Transverse colon (tissue), 4 donors: ENCODE results near the gene AHCTF1. TPM values are rescaled to one million over a fixed set of nuclear protein-coding genes. Genes with fewer than 3 reads are reported as not detected.

Experiments
- DNase-seq: peaks from one replicate; pipeline ENCODE4 v3.0.0-alpha.2; 2019
- H3K27ac ChIP-seq, 4 donors: fragments of 200-600 bp; sonication (generic); 2 replicates each; pipeline ENCODE4 v1.5.1; 2016 to 2018; ENCODE audit warnings: inconsistent platforms in 4 of 4
- H3K27me3 ChIP-seq: fragments of 200-600 bp; sonication (generic); 2 replicates; pipeline ENCODE4 v1.5.1; 2017; ENCODE audit warnings: inconsistent platforms
- H3K36me3 ChIP-seq, 4 donors: fragments of 200-600 bp; sonication (generic); 2 replicates each; pipeline ENCODE4 v1.5.1; 2017 to 2019; ENCODE audit warnings: inconsistent platforms in 4 of 4
- H3K4me1 ChIP-seq, 4 donors: fragments of 200-600 bp; sonication (generic); 2 replicates each; pipeline ENCODE4 v1.5.1; 2017 to 2020; ENCODE audit warnings: inconsistent platforms in 4 of 4
- H3K4me3 ChIP-seq, 4 donors: fragments of 200-600 bp; sonication (generic); 1 replicate in 1 of 4; 2 replicates in 3 of 4; pipeline versions ENCODE4 v1.5.1 to v1.6.1; 2017 to 2019; ENCODE audit warnings: inconsistent platforms in 4 of 4
- H3K9me3 ChIP-seq, 2 donors: fragments of 200-600 bp; sonication (generic); 2 replicates each; pipeline ENCODE4 v1.5.1; 2017 to 2019; ENCODE audit warnings: inconsistent platforms in 2 of 2
- EP300 ChIP-seq: sonication (generic); formaldehyde crosslinking; IDR thresholded peaks from one replicate; pipeline ENCODE4 v1.6.1; 2017; ENCODE audit warnings: antibody characterized with exemption, low read depth
- POLR2A ChIP-seq: fragments of 450-650 bp; IDR thresholded peaks from one replicate; pipeline ENCODE4 v1.6.1; 2016; ENCODE audit warnings: antibody characterized with exemption, mild to moderate bottlenecking, moderate library complexity
- POLR2AphosphoS5 ChIP-seq, 3 donors: sonication (generic); formaldehyde crosslinking; IDR thresholded peaks; one replicate each; pipeline ENCODE4 v1.6.1; 2016; ENCODE audit warnings: antibody characterized with exemption in 3 of 3
- WGBS, 2 donors: methylation state at CpG; one replicate each; pipeline ENCODE4 v1.1.5; 2018; ENCODE audit warnings: low coverage in 1 of 2; 5-methylcytosine and 5-hydroxymethylcytosine counted together
- in situ Hi-C, 4 donors: fragments of 200-750 bp; cut with MboI; loops; one replicate each; pipeline versions ENCODE4 v1.15.0 to v1.15.1; 2017; ENCODE audit warnings: low sequenced_read_pairs in 3 of 4, low pct_ligation_motif_present in 1 of 4, low pct_unique_long_range_greater_than_20kb in 1 of 4
- intact Hi-C: fragments of 100-400 bp; cut with DNase I; formaldehyde crosslinking; loops from one replicate; pipeline ENCODE4 v1.15.1; 2023; ENCODE audit warnings: low total_unique reads
- total RNA-seq, 4 donors: library from RNA; depleted of rRNA; stranded (reverse); fragments of >200 nt; gene quantifications; one replicate each; pipeline ENCODE4 v1.1.0, GENCODE V29; 2016
- TF ChIP-seq, protein P1 (sequence below), 5 experiments: fragments of 200-600 bp in 3 of 5; fragments of 450-650 bp in 2 of 5; sonication (generic) in 3 of 5; IDR thresholded peaks; 1 replicate in 2 of 5; 2 replicates in 3 of 5; pipeline ENCODE4 v1.5.1; 2016 to 2017; ENCODE audit warnings: antibody characterized with exemption in 5 of 5, inconsistent platforms in 3 of 5, mild to moderate bottlenecking in 2 of 5, moderate library complexity in 1 of 5

The AHCTF1 gene
- total RNA-seq, 4 donors from 2014 or later, result 10.0 to 113 (median 34.7) TPM

DNA sequence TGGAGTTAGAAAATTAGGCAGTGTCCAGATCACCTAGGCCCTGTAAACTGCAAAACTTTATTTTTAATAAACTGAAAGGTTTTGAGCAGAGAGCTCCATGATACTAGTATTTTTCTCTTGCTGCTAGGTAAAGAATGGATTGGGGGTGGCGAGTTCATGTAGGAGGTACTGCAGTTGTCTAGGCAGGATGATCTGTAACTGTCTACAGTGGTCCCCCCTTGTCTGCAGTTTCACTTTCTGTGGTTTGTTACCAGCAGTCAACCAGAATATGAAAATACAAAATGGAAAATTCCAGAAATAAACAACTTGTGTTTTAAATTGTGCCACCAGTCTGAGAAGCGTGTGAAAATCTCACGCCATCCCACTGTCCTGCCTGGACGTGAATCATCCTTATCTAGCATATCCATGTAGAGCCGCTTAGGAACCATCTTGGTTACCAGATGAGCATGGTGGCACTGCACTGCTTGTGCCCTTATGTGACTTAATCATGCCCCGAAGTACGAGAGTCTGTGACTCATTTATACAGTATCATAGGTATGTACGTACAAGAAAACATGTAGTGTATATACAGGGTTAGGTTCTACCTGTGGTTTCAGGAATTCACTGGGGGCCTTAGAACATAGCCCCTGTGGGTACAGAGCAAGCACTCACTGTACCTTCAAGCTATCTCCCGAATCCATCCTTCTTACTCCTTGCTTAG lies 94.2 kb downstream of the AHCTF1 start:
- Histone ChIP-seq H3K36me3 (peaks cover 0 to 6% (median 3%) of the 10 kb centered on the region in 4 donors), H3K9me3 (no peaks in the 10 kb centered on the region), H3K4me3 (no peak overlapping the region), H3K4me1 (no peaks in the 10 kb centered on the region), H3K27ac (no peak overlapping the region), H3K27me3 (no peaks in the 10 kb centered on the region)
- no peak for TF ChIP-seq EP300
- no peak for DNase-seq
- 84 to 86% methylated on average over 6 to 9 of the region's 9 CpGs for WGBS, 2 donors
- intact Hi-C loops, result loop anchor here (1.0 kb wide), 1 partner anchor 17 kb away; no protein-coding TSS in a partner anchor
- in situ Hi-C loops, result no loop called here

DNA sequence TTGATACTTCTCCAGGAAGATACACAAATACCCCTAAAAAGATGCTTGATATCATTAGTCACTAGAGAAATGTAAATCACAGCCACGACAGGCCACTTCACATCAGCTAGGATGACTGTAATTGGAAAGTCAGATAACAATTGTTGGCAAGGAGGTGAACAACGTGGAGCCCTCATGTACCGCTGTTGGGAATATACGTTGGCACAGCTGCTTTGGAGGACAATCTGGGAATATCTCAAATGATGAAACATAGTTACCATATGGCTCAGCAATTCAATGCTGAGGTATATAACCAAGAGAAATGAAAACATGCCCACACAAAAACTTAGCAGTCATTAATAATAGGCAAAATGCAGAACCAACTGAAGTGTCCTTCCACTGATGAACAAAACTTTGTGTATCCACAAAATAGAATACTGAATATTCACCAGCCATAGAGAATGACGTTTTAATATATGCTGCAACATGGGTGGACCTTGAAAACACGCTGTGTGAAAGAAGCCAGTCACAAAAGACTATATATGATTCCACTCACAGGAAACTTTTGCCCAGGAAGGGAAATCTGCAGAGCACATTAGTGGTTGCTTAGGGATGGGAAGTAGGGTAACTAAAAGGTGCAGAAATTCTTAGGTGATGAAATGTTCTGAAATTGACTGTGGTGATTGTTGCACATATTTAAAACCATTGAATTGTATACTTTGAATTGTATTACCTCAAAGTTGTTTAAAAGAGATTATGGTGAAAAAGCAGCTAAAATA lies 95.4 kb downstream of the AHCTF1 start:
- no peak for DNase-seq
- Histone ChIP-seq H3K27ac (no peak overlapping the region), H3K4me3 (no peak overlapping the region), H3K36me3 (no peaks in the 10 kb centered on the region), H3K27me3 (no peaks in the 10 kb centered on the region), H3K4me1 (no peaks in the 10 kb centered on the region), H3K9me3 (no peaks in the 10 kb centered on the region)
- 53 to 73% methylated on average over 6 of the region's 6 CpGs for WGBS, 2 donors
- TF ChIP-seq POLR2A (no peak), EP300 (no peak), POLR2AphosphoS5 (IDR thresholded peaks at IDR 0.05) (no peak)
- TF ChIP-seq, protein P1, sequence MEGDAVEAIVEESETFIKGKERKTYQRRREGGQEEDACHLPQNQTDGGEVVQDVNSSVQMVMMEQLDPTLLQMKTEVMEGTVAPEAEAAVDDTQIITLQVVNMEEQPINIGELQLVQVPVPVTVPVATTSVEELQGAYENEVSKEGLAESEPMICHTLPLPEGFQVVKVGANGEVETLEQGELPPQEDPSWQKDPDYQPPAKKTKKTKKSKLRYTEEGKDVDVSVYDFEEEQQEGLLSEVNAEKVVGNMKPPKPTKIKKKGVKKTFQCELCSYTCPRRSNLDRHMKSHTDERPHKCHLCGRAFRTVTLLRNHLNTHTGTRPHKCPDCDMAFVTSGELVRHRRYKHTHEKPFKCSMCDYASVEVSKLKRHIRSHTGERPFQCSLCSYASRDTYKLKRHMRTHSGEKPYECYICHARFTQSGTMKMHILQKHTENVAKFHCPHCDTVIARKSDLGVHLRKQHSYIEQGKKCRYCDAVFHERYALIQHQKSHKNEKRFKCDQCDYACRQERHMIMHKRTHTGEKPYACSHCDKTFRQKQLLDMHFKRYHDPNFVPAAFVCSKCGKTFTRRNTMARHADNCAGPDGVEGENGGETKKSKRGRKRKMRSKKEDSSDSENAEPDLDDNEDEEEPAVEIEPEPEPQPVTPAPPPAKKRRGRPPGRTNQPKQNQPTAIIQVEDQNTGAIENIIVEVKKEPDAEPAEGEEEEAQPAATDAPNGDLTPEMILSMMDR (IDR thresholded peaks at IDR 0.05), result no peak
- in situ Hi-C loops (no loop called here), intact Hi-C loops (no loop called here)

DNA sequence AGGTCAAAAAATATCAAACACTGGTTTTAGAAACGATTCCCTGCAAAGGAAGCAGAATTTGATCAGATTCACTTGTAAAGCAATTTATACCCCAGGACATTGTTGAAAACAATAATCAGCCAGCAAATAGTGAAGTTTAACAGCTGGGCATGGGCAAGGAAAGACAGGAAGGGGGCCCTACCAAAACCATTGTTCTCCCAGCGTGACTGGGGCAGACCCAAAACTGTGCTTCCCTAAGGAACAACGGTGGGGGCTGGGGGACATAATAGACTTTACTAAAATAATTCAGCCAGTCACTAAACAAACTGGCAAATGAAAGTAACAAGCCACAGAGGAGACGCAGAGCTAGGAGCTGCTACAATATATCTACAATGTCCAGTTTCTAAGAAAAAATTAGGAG lies 100.2 kb downstream of the AHCTF1 start:
- TF ChIP-seq POLR2A, result no peak
- TF ChIP-seq EP300, result no peak
- TF ChIP-seq, protein P1 (IDR thresholded peaks at IDR 0.05), result no peak
- TF ChIP-seq POLR2AphosphoS5 (IDR thresholded peaks at IDR 0.05), result no peak
- H3K9me3 ChIP-seq, result peaks cover 3 to 6% of the 10 kb centered on the region in 2 donors
- H3K27ac ChIP-seq, result no peak overlapping the region
- no peak overlapping the region for H3K4me3 ChIP-seq
- H3K27me3 ChIP-seq, result no peaks in the 10 kb centered on the region
- H3K36me3 ChIP-seq, result no peaks in the 10 kb centered on the region
- WGBS, 2 donors, result 64 to 69% methylated on average over 4 of the region's 4 CpGs
- in situ Hi-C loops, result no loop called here
- H3K4me1 ChIP-seq, result no peaks in the 10 kb centered on the region
- intact Hi-C loops, result no loop called here
- DNase-seq, result no peak

DNA sequence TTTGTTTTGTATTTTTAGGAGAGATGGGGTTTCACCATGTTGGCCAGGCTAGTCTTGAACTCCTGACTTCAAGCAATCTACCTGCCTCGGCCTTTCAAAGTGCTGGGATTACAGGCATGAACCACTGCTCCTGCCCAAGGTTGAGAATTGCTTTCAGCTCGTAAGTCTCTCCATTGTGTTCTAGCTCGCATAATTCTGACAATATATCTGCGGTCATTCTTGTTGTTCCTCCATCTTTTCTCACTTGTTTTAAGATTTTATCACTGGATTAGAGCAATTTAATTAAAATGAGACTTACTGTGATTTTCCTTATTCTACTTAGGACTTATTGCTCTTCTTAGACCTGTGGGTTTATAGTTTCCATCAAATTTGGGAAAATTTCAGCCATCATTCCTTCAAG lies 102.9 kb downstream of the AHCTF1 start:
- peaks cover 3 to 6% of the 10 kb centered on the region in 2 donors for H3K9me3 ChIP-seq
- 82 to 91% methylated on average over 3 to 4 of the region's 4 CpGs for WGBS, 2 donors
- intact Hi-C loops (no loop called here), in situ Hi-C loops (no loop called here)
- no peaks in the 10 kb centered on the region for H3K4me1 ChIP-seq
- no peak overlapping the region for H3K4me3 ChIP-seq
- no peaks in the 10 kb centered on the region for H3K27me3 ChIP-seq
- H3K36me3 ChIP-seq, result no peaks in the 10 kb centered on the region
- no peak overlapping the region for H3K27ac ChIP-seq
- DNase-seq, result no peak
- no peak for TF ChIP-seq POLR2AphosphoS5 (IDR thresholded peaks at IDR 0.05)
- TF ChIP-seq EP300, result no peak
- TF ChIP-seq, protein P1 (IDR thresholded peaks at IDR 0.05), result no peak
- TF ChIP-seq POLR2A, result no peak
